H1 (cell line): ENCODE results near the gene GRK6. TPM values are rescaled to one million over a fixed set of nuclear protein-coding genes. Genes with fewer than 3 reads are reported as not detected.
A peak's percentile ranks its signal among the peaks of the same experiment; 100 is the strongest.

Source experiments
- CTCF ChIA-PET: fragments of 300-600 bp; sonication (Branson Sonifier 250); formaldehyde crosslinking; loops from one replicate; lab custom pipeline; 2021; ENCODE audit not compliant: partially characterized antibody; lab: Charles Lee
- POLR2A ChIA-PET: fragments of 300-600 bp; sonication (Branson Sonifier 250); formaldehyde crosslinking; loops from one replicate; lab custom pipeline; 2021; ENCODE audit warnings: inconsistent platforms; ENCODE audit not compliant: partially characterized antibody; lab: Charles Lee
- DNase-seq, 2 experiments: peaks; one replicate each; pipeline versions ENCODE4 v3.0.0 to v3.0.0-alpha.2; 2010 to 2022; ENCODE audit warnings: low spot score in 2 of 2, low read depth in 1 of 2, mixed read lengths in 1 of 2
- FAIRE-seq: peaks from 2 replicates; lab custom pipeline; 2011; peaks lifted over from hg19 to GRCh38; lab: Jason Lieb, UNC
- H2AFZ ChIP-seq: 2 replicates; pipeline ENCODE4 v1.8.1; 2012; ENCODE audit warnings: low read length, inconsistent platforms
- H2AK5ac ChIP-seq: 2 replicates; pipeline ENCODE4 v1.6.1; 2013; ENCODE audit warnings: low read depth, low read length
- H2BK120ac ChIP-seq: replicated peaks from 2 replicates; pipeline ENCODE3; 2013; ENCODE audit warnings: low read depth, low read length, inconsistent platforms
- H2BK12ac ChIP-seq: 2 replicates; pipeline ENCODE4 v1.6.1; 2013; ENCODE audit warnings: low read depth, low read length
- H2BK15ac ChIP-seq: 2 replicates; pipeline ENCODE4 v1.6.1; 2013; ENCODE audit warnings: low read length
- H2BK20ac ChIP-seq: 2 replicates; pipeline ENCODE4 v1.6.1; 2013; ENCODE audit warnings: low read length
- H2BK5ac ChIP-seq: 2 replicates; pipeline ENCODE4 v1.6.1; 2013; ENCODE audit warnings: low read depth, low read length
- H3K14ac ChIP-seq: 2 replicates; pipeline ENCODE4 v1.6.1; 2013; ENCODE audit warnings: inconsistent platforms; ENCODE audit not compliant: insufficient read length
- H3K18ac ChIP-seq: 2 replicates; pipeline ENCODE4 v1.6.1; 2013; ENCODE audit warnings: low read length; ENCODE audit errors: extremely low read depth
- H3K23ac ChIP-seq: 2 replicates; pipeline ENCODE4 v1.6.1; 2013; ENCODE audit warnings: inconsistent platforms; ENCODE audit not compliant: insufficient read length
- H3K23me2 ChIP-seq: 2 replicates; pipeline ENCODE4 v1.6.1; 2013; ENCODE audit warnings: low read depth, low read length
- H3K27ac ChIP-seq: 2 replicates; pipeline ENCODE4 v1.6.1; 2011; ENCODE audit warnings: low read depth, low read length, inconsistent platforms
- H3K27me3 ChIP-seq, 4 experiments: replicated peaks in 1 of 4; 1 replicate in 1 of 4; 2 replicates in 3 of 4; pipeline versions ENCODE4 v1.6.1 to v1.8.1; 2011 to 2013; ENCODE audit warnings: low read length in 3 of 4, mild to moderate bottlenecking in 3 of 4, inconsistent platforms in 2 of 4, mixed read lengths in 2 of 4, moderate library complexity in 1 of 4; ENCODE audit not compliant: control insufficient read depth in 3 of 4, insufficient read depth in 3 of 4; ENCODE audit errors: extremely low read depth in 1 of 4
- H3K36me3 ChIP-seq, 4 experiments: 2 replicates each; pipeline versions ENCODE4 v1.6.1 to v1.8.1; 2011 to 2013; ENCODE audit warnings: mild to moderate bottlenecking in 4 of 4, low read length in 3 of 4, moderate library complexity in 2 of 4, control low read depth in 1 of 4, inconsistent platforms in 1 of 4; ENCODE audit not compliant: insufficient read depth in 4 of 4, control insufficient read depth in 2 of 4
- H3K4ac ChIP-seq: replicated peaks from 2 replicates; pipeline ENCODE3; 2013; ENCODE audit warnings: low read length, low read depth, mixed read lengths, inconsistent platforms; ENCODE audit not compliant: insufficient read length
- H3K4me1 ChIP-seq, 4 experiments: replicated peaks in 1 of 4; 1 replicate in 1 of 4; 2 replicates in 3 of 4; pipeline versions ENCODE4 v1.6.1 to v1.8.1; 2011 to 2013; ENCODE audit warnings: low read length in 3 of 4, inconsistent platforms in 2 of 4, mixed read lengths in 1 of 4; ENCODE audit not compliant: insufficient read depth in 4 of 4, control insufficient read depth in 3 of 4
- H3K4me2 ChIP-seq, 2 experiments: 2 replicates each; pipeline versions ENCODE4 v1.6.1 to v1.8.1; 2011 to 2013; ENCODE audit warnings: low read depth in 2 of 2, low read length in 2 of 2, control low read depth in 1 of 2, inconsistent platforms in 1 of 2, mild to moderate bottlenecking in 1 of 2; ENCODE audit not compliant: insufficient read depth in 1 of 2
- H3K4me3 ChIP-seq, 4 experiments: fragments of 200-600, 300-600 bp in 1 of 4; sonication (generic), shearing (Covaris generic), sonication (Bioruptor Twin) in 1 of 4; 2 replicates each; pipeline versions ENCODE4 v1.5.1 to v1.8.1; 2011 to 2016; ENCODE audit warnings: low read length in 4 of 4, low read depth in 3 of 4, control low read depth in 2 of 4, inconsistent platforms in 2 of 4, mild to moderate bottlenecking in 2 of 4, mixed read lengths in 1 of 4, moderate library complexity in 1 of 4; ENCODE audit not compliant: insufficient read depth in 2 of 4; ENCODE audit errors: extremely low read depth in 1 of 4
- H3K56ac ChIP-seq: replicated peaks from 2 replicates; pipeline ENCODE3; 2013; ENCODE audit warnings: low read depth, mild to moderate bottlenecking, mixed read lengths, low read length, inconsistent platforms; ENCODE audit not compliant: insufficient read length
- H3K79me1 ChIP-seq: 2 replicates; pipeline ENCODE4 v1.6.1; 2013; ENCODE audit warnings: low read depth, low read length, control low read depth
- H3K79me2 ChIP-seq, 2 experiments: 2 replicates each; pipeline versions ENCODE4 v1.6.1 to v1.8.1; 2012 to 2013; ENCODE audit warnings: low read length in 2 of 2, mild to moderate bottlenecking in 2 of 2, inconsistent platforms in 1 of 2; ENCODE audit not compliant: insufficient read depth in 2 of 2, control insufficient read depth in 1 of 2
- H3K9ac ChIP-seq, 4 experiments: replicated peaks in 1 of 4; 1 replicate in 1 of 4; 2 replicates in 3 of 4; pipeline versions ENCODE4 v1.6.1 to v1.8.1; 2011 to 2013; ENCODE audit warnings: low read depth in 3 of 4, low read length in 3 of 4, control low read depth in 2 of 4, mild to moderate bottlenecking in 2 of 4, moderate library complexity in 2 of 4, inconsistent platforms in 1 of 4; ENCODE audit errors: extremely low read depth in 1 of 4
- H3K9me3 ChIP-seq, 2 experiments: 2 replicates each; pipeline versions ENCODE4 v1.6.1 to v1.8.1; 2012 to 2013; ENCODE audit warnings: mild to moderate bottlenecking in 2 of 2, moderate library complexity in 2 of 2, control low read depth in 1 of 2, inconsistent platforms in 1 of 2, low read depth in 1 of 2, low read length in 1 of 2, mixed read lengths in 1 of 2; ENCODE audit not compliant: insufficient read depth in 2 of 2
- H4K20me1 ChIP-seq, 2 experiments: replicated peaks in 1 of 2; 2 replicates each; pipeline versions ENCODE3 to v1.8.1; 2011 to 2013; ENCODE audit warnings: inconsistent platforms in 2 of 2, low read length in 2 of 2, mild to moderate bottlenecking in 1 of 2; ENCODE audit not compliant: insufficient read depth in 2 of 2, control insufficient read depth in 1 of 2
- H4K5ac ChIP-seq: 2 replicates; pipeline ENCODE4 v1.6.1; 2013; ENCODE audit warnings: low read length, low read depth, mixed read lengths, inconsistent platforms; ENCODE audit not compliant: insufficient read length
- H4K8ac ChIP-seq: 2 replicates; pipeline ENCODE4 v1.8.0; 2013; ENCODE audit warnings: mild to moderate bottlenecking, moderate library complexity, low read length, inconsistent platforms; ENCODE audit not compliant: insufficient read depth; ENCODE audit errors: extremely low read depth
- H4K91ac ChIP-seq: replicated peaks from 2 replicates; pipeline ENCODE3; 2013; ENCODE audit warnings: low read length, mixed read lengths, inconsistent platforms; ENCODE audit not compliant: insufficient read length
- ASH2L ChIP-seq: fragments of 200-600, 300-600 bp; sonication (generic); IDR thresholded peaks from one replicate; pipeline ENCODE4 v1.7.1; 2017; ENCODE audit warnings: low read length
- BRCA1 ChIP-seq: IDR thresholded peaks from 2 replicates; pipeline ENCODE4 v1.6.1; 2012; ENCODE audit warnings: low read depth, low read length, improper control_type of control experiment
- CEBPB ChIP-seq: IDR thresholded peaks from 2 replicates; pipeline ENCODE4 v1.6.1; 2012; ENCODE audit warnings: low read depth, low read length
- KDM1A ChIP-seq: fragments of 200-600, 300-600 bp; sonication (generic); IDR thresholded peaks from 2 replicates; pipeline ENCODE4 v1.7.1; 2016; ENCODE audit warnings: mild to moderate bottlenecking, low read length, borderline replicate concordance
- KDM4A ChIP-seq: IDR thresholded peaks from one replicate; pipeline ENCODE4 v1.7.1; 2012; ENCODE audit warnings: low read depth, mild to moderate bottlenecking, moderate library complexity, low read length, inconsistent platforms; ENCODE audit not compliant: severe bottlenecking
- SIRT6 ChIP-seq: IDR thresholded peaks from one replicate; pipeline ENCODE4 v1.7.1; 2012; ENCODE audit warnings: low read length, inconsistent platforms
- SIX5 ChIP-seq: IDR thresholded peaks from 2 replicates; pipeline ENCODE4 v1.6.1; 2011; ENCODE audit warnings: mild to moderate bottlenecking, low read depth, low read length
- SP4 ChIP-seq: IDR thresholded peaks from 2 replicates; pipeline ENCODE4 v1.6.1; 2012; ENCODE audit warnings: low read length, inconsistent platforms
- TCF12 ChIP-seq: IDR thresholded peaks from 2 replicates; pipeline ENCODE4 v1.6.1; 2011; ENCODE audit warnings: low read depth, mild to moderate bottlenecking, low read length
- WGBS, 2 experiments: shearing (Covaris generic) in 1 of 2; methylation state at CpG; one replicate each; pipeline versions ENCODE4 v1.1.6 to v1.1.7; 2013 to 2015; ENCODE audit warnings: low lambda C conversion rate in 2 of 2, mixed read lengths in 2 of 2, inconsistent platforms in 1 of 2, low coverage in 1 of 2, missing lambda C conversion rate in 1 of 2; ENCODE audit not compliant: insufficient replicate concordance in 2 of 2, insufficient coverage in 1 of 2, insufficient read length in 1 of 2; ENCODE audit errors: extremely low coverage in 1 of 2, missing lambda C conversion rate in 1 of 2; 5-methylcytosine and 5-hydroxymethylcytosine counted together
- polyA plus RNA-seq, 7 experiments: library from polyadenylated mRNA; depleted of rRNA in 3 of 7; stranded (reverse) in 5 of 7; unstranded in 2 of 7; fragments of >200 nt in 5 of 7; fragments of 200-250 nt in 2 of 7; gene quantifications; 1 replicate in 5 of 7; 2 replicates in 1 of 7; 4 replicates in 1 of 7; pipeline versions ENCODE4 v1.2.1 to v1.2.3, GENCODE V29; 2011 to 2013; ENCODE audit warnings: missing spikeins in 2 of 7, mixed read lengths in 2 of 7
- total RNA-seq: library from RNA; stranded (reverse); fragmentation: NEBNext Ultra II Directional; extraction: Animal tissue kit (Norgen Biotek cat#: 25700); gene quantifications from 2 replicates; pipeline ENCODE4 v1.2.1, GENCODE V29; 2021
- TF ChIP-seq, protein P1 (sequence below): IDR thresholded peaks from 2 replicates; pipeline ENCODE4 v1.6.1; 2011; ENCODE audit warnings: low read length, improper control_type of control experiment

The GRK6 gene
- total and polyA plus RNA-seq, 2 of the 8 experiments (the other 6 are each of a cell fraction or from before 2014, with no cell fraction given) = 31.8 to 57.8 TPM

DNA sequence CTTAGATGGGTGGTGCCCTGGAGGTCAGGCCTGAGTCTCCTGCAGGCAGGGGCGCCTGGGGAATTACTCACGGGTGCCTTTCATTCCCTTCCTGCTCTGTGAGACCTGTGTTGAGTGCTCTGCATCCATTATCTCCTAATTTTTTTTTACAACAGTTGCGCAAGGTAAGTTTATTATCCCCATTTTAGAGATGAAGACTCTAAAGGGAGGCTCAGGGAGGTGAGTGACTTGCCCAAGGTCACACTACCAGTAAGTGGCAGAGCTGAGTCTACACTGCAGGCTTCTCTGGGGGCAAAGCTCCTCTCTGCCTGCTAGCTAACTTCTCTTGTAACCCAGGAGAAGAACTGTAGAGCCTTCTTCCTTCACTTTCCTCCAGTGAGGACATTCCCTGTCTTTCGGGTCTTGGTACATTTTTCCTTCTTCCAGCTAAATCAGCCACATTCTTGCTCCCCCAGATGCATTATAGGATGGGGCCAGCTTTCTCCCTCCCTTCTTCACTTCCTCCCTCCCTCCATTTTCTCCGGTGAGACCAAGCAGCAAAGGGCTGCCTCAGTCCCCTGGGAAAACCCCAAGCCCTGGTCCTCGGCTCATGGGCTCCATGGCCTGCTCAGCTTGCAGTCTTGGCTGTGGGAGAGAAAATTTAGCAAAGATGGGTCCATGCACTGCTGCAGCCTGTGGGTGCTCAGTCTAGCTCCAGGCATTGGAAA is 21.9 kb downstream of the GRK6 start:
- Histone ChIP-seq H4K8ac (peak overlapping the region; percentile 87), H3K27me3 (peaks cover 0 to 19% (median 10%) of the 10 kb centered on the region in 4 experiments; a peak in 5 of 7 replicates), H2BK20ac (0 out of 2 replicates have a peak overlapping the region, but pooled peaks have one; percentile 77), H4K5ac (peak overlapping the region; percentile 22), H3K18ac (no peak overlapping the region; the same call in 1 of the 2 replicates), H3K4me3 (peak overlapping the region in 3 of 4 experiments; percentile 33 to 74 (median 46); a peak in 4 of 8 replicates), H3K9ac (no peak overlapping the region), H3K4me1 (peaks cover 0 to 32% (median 17%) of the 10 kb centered on the region in 4 experiments; a peak in 6 of 7 replicates), H2BK15ac (no peak overlapping the region), H2AK5ac (peak overlapping the region; percentile 40; the same call in 1 of the 2 replicates), H3K79me1 (no peaks in the 10 kb centered on the region; the same call in none of the 2 replicates), H4K91ac (no peak overlapping the region), H2AFZ (no peak overlapping the region), H3K4me2 (peak overlapping the region; percentile 89 to 93), H3K4ac (peak overlapping the region; percentile 66), H3K14ac (no peak overlapping the region), H2BK120ac (peak overlapping the region; percentile 63), H3K9me3 (no peaks in the 10 kb centered on the region), H3K27ac (peak overlapping the region; percentile 59; the same call in 1 of the 2 replicates), H3K23ac (no peak overlapping the region), H3K79me2 (no peaks in the 10 kb centered on the region), H2BK5ac (peak overlapping the region; percentile 20; the same call in 1 of the 2 replicates), H3K56ac (no peak overlapping the region), H3K23me2 (peaks cover 9% of the 10 kb centered on the region), H4K20me1 (peaks cover 3 to 7% of the 10 kb centered on the region in 2 experiments), H3K36me3 (no peaks in the 10 kb centered on the region), H2BK12ac (peak overlapping the region; percentile 80; the same call in 1 of the 2 replicates)
- POLR2A ChIA-PET = interaction anchor here (0.7 to 67.5 kb wide), 18 partner anchors 21 to 143 kb away, joined by 3 to 3349 read pairs (median 4); partner anchors contain the start of genes DBN1, DOK3, GRK6 and PDLIM7
- TF ChIP-seq TCF12 (no peak), BRCA1 (no peak), KDM1A (no peak), CEBPB (peak; percentile 50; the same call in 1 of the 2 replicates), SP4 (0 out of 2 replicates have a peak, but pooled peaks have one; percentile 30), ASH2L (no peak), SIX5 (no peak), SIRT6 (no peak), KDM4A (no peak)
- TF ChIP-seq, protein P1, sequence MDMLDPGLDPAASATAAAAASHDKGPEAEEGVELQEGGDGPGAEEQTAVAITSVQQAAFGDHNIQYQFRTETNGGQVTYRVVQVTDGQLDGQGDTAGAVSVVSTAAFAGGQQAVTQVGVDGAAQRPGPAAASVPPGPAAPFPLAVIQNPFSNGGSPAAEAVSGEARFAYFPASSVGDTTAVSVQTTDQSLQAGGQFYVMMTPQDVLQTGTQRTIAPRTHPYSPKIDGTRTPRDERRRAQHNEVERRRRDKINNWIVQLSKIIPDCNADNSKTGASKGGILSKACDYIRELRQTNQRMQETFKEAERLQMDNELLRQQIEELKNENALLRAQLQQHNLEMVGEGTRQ = no peak
- DNase-seq = no peak
- FAIRE-seq = no peak
- 78% methylated on average over 6 of the region's 6 CpGs; no CpG with 5 or more reads in 1 of the 2 experiments for WGBS, 2 experiments
- CTCF ChIA-PET = interaction anchor here (0.8 to 23.6 kb wide), 16 partner anchors 8 to 140 kb away, joined by 3 to 430 read pairs (median 5); partner anchors contain the start of genes F12, GRK6, PFN3 and SLC34A1
